ENCODE data around the gene PCDH12.

GRCh38 chr5:141903261-141903660, 54.7 kb downstream of the PCDH12 start:
- no peak for TF ChIP-seq POLR2A (IDR thresholded peaks at IDR 0.05; ENCODE audit: borderline replicate concordance, extremely low read depth, insufficient read depth, insufficient read length)
- TF ChIP-seq MAX (IDR thresholded peaks at IDR 0.05): no peak
- no peak for TF ChIP-seq RAD21 (IDR thresholded peaks at IDR 0.05; ENCODE audit: low read depth)
- TF ChIP-seq ZBTB33 (IDR thresholded peaks at IDR 0.05; ENCODE audit: extremely low read depth, insufficient replicate concordance, low read length): no peak
- TF ChIP-seq CTCF (IDR thresholded peaks at IDR 0.05 in 2 of 3, conservative IDR thresholded peaks at IDR 0.05 in 1 of 3; ENCODE audit: borderline replicate concordance in 1 of 3, insufficient read depth in 1 of 3, low read depth in 2 of 3, low read length in 2 of 3): no peak
- TF ChIP-seq SRF (IDR thresholded peaks at IDR 0.05; ENCODE audit: low read depth): no peak
- no peak for TF ChIP-seq POLR2AphosphoS5 (IDR thresholded peaks at IDR 0.05; ENCODE audit: low read depth, low read length)
- TF ChIP-seq YY1 (IDR thresholded peaks at IDR 0.05; ENCODE audit: extremely low read depth, insufficient replicate concordance, low read depth, low read length): no peak
- no peak for TF ChIP-seq REST (IDR thresholded peaks at IDR 0.05; ENCODE audit: low read depth)
- TF ChIP-seq JUND (IDR thresholded peaks at IDR 0.05): no peak

Measured in HCT116 (cell line).